ENCODE measurements around the gene PPHLN1. TPM values are rescaled to one million over a fixed set of nuclear protein-coding genes. Genes with fewer than 3 reads are reported as not detected.

PPHLN1 gene
- total RNA-seq, 2 experiments from 2014 or later, result 52.9 to 63.3 TPM

GRCh38 chr12:42481368-42481767 is 155.4 kb downstream of the PPHLN1 start:
- Mint-ChIP-seq H3K27ac (no peak overlapping the region), H3K27me3 (ENCODE audit: low read depth) (peaks cover 60% of the 10 kb centered on the region), H3K4me1 (ENCODE audit: low read depth) (peaks cover 7% of the 10 kb centered on the region), H3K36me3 (ENCODE audit: low read depth) (peaks cover 2% of the 10 kb centered on the region), H3K9me3 (no peaks in the 10 kb centered on the region), H3K4me3 (no peak overlapping the region)
- CTCF ChIA-PET, result interaction anchor here (1.3 to 4.5 kb wide), 2 partner anchors 11 to 87 kb away, joined by 3 to 33 read pairs; no protein-coding TSS in a partner anchor
- no peak for DNase-seq
- intact Hi-C loops (cut with micrococcal nuclease), result loop anchor here (5.0 kb wide), 3 partner anchors 354 to 801 kb away; no protein-coding TSS in a partner anchor

DNA sequence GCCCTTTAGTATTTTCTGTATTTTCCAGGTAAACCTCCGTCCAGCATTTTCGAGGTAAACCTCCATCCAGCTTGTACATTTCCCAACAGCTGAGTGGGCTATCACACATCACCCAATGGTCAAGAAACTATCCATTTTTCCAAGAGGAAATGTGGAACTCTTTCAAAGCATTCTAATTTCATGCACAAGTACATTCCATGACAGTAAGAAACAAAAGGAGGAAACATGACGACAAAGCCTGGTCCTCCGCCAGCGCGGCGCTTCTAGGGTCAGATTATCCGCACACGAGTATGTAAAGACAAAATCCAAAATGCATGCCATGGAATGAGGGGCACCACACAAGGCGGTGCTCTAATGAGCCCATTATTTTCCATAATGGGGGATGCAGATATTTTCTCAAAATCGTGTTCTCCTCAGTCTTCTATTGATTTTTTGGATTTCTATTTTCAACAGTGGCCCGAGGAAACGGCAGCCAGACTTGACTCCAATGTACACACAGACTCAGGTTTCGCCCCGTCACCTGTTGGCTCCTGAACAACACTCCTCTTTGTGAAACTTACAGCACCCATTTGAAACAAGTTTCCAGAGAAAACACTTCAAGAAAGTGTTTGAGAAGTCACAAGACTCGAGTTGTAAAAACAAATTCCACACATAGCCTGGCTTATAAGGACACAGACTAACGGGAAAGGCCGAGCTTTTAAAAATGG is 156.2 kb downstream of the PPHLN1 start:
- Mint-ChIP-seq H3K4me1 (ENCODE audit: low read depth) (peaks cover 7% of the 10 kb centered on the region), H3K27ac (no peak overlapping the region), H3K4me3 (peak overlapping the region; percentile 44), H3K9me3 (no peaks in the 10 kb centered on the region), H3K27me3 (ENCODE audit: low read depth) (peaks cover 62% of the 10 kb centered on the region), H3K36me3 (ENCODE audit: low read depth) (peaks cover 2% of the 10 kb centered on the region)
- no peak for DNase-seq
- CTCF ChIA-PET, result interaction anchor here (0.6 to 4.5 kb wide), 4 partner anchors 12 to 87 kb away, joined by 4 to 33 read pairs (median 6); no protein-coding TSS in a partner anchor
- intact Hi-C loops (cut with micrococcal nuclease), result loop anchor here (1.0 to 5.0 kb wide), 8 partner anchors 87 to 1401 kb away; no protein-coding TSS in a partner anchor

GRCh38 chr12:42482748-42483520 is 157.0 kb downstream of the PPHLN1 start:
- H3K36me3 Mint-ChIP-seq (ENCODE audit: low read depth), result peaks cover 2% of the 10 kb centered on the region
- peak overlapping the region; percentile 71 for H3K4me3 Mint-ChIP-seq
- no peak overlapping the region for H3K27ac Mint-ChIP-seq
- H3K9me3 Mint-ChIP-seq, result no peaks in the 10 kb centered on the region
- peak; percentile 52 for DNase-seq
- peaks cover 67% of the 10 kb centered on the region for H3K27me3 Mint-ChIP-seq (ENCODE audit: low read depth)
- CTCF ChIA-PET, result interaction anchor here (0.6 to 4.5 kb wide), 5 partner anchors 9 to 86 kb away, joined by 3 to 33 read pairs (median 4); no protein-coding TSS in a partner anchor
- peaks cover 7% of the 10 kb centered on the region for H3K4me1 Mint-ChIP-seq (ENCODE audit: low read depth)
- intact Hi-C loops (cut with micrococcal nuclease), result loop anchor here (1.0 to 5.0 kb wide), 8 partner anchors 86 to 1400 kb away; no protein-coding TSS in a partner anchor

DNA sequence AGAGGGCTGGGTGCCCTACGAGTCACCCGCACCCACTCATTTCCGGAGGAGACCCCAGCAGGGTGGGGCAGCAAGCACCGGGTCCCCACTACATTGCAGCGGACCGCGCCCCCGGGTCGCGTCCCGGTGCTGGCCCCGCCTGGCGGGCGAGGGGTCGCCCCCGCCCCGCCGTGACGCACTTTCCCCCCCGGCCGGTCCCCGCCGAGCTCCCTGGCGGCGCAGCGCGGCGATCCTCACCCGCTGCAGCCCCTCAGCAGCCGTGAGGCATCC is 157.5 kb downstream of the PPHLN1 start:
- intact Hi-C loops (cut with micrococcal nuclease), result loop anchor here (2.0 to 5.0 kb wide), 7 partner anchors 356 to 1399 kb away; no protein-coding TSS in a partner anchor
- no peaks in the 10 kb centered on the region for H3K9me3 Mint-ChIP-seq
- peak overlapping the region; percentile 82 for H3K4me3 Mint-ChIP-seq
- CTCF ChIA-PET, result interaction anchor here (0.9 to 4.5 kb wide), 4 partner anchors 10 to 85 kb away, joined by 3 to 33 read pairs (median 6); no protein-coding TSS in a partner anchor
- DNase-seq, result peak; percentile 13
- no peak overlapping the region for H3K27ac Mint-ChIP-seq
- peaks cover 66% of the 10 kb centered on the region for H3K27me3 Mint-ChIP-seq (ENCODE audit: low read depth)
- peaks cover 7% of the 10 kb centered on the region for H3K4me1 Mint-ChIP-seq (ENCODE audit: low read depth)
- H3K36me3 Mint-ChIP-seq (ENCODE audit: low read depth), result peaks cover 2% of the 10 kb centered on the region

DNA sequence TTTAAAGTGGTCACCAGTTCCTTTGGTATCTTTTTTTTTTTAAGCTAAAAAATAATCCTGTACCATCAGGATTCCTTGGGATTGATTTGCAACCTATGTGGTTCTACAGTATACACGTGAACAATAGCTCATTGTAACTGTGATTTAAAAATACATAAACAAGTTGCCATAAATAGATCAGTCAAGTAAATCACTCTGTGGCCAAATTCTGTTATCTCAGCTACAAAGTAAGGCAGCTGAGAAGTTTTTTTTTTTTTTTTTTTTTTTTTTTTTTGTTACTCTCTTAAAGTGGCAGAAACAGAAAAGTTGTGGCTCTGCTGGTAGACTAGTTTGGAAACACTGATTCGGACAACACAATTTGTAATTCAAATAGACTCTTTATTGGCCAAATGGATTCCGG is 159.0 kb downstream of the PPHLN1 start:
- CTCF ChIA-PET, result interaction anchor here (0.6 to 4.5 kb wide), 2 partner anchors 84 to 99 kb away, joined by 3 to 33 read pairs; no protein-coding TSS in a partner anchor
- no peak overlapping the region for H3K4me3 Mint-ChIP-seq
- no peak overlapping the region for H3K27ac Mint-ChIP-seq
- H3K4me1 Mint-ChIP-seq (ENCODE audit: low read depth), result peaks cover 7% of the 10 kb centered on the region
- peaks cover 63% of the 10 kb centered on the region for H3K27me3 Mint-ChIP-seq (ENCODE audit: low read depth)
- intact Hi-C loops (cut with micrococcal nuclease), result loop anchor here (5.0 kb wide), 3 partner anchors 358 to 797 kb away; no protein-coding TSS in a partner anchor
- DNase-seq, result no peak
- H3K36me3 Mint-ChIP-seq (ENCODE audit: low read depth), result peaks cover 2% of the 10 kb centered on the region
- no peaks in the 10 kb centered on the region for H3K9me3 Mint-ChIP-seq

DNA sequence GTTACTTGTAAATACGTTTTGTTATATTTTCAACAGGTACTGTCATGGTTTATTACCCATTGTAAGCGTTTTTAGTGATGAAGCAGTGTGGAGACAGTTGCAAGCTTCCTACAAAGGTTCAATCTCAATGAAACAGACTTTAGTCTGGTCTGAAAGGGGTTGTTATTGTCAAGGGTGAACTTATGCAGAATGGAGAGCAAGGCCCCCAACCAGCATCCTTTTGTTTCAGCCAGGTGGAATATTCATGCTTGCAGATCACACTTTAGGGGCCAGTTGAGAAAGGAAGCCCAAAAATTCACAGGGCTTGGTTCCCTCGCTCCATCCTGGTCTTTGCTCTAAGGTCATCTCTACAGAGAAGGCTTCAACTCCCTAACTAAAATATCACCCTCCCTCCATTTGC is 159.9 kb downstream of the PPHLN1 start:
- Mint-ChIP-seq H3K9me3 (no peaks in the 10 kb centered on the region), H3K27me3 (ENCODE audit: low read depth) (peaks cover 61% of the 10 kb centered on the region), H3K4me1 (ENCODE audit: low read depth) (peaks cover 7% of the 10 kb centered on the region), H3K36me3 (ENCODE audit: low read depth) (peaks cover 2% of the 10 kb centered on the region), H3K4me3 (no peak overlapping the region), H3K27ac (no peak overlapping the region)
- no peak for DNase-seq
- intact Hi-C loops (cut with micrococcal nuclease), result no loop called here
- CTCF ChIA-PET, result interaction anchor here (4.5 kb wide), 1 partner anchor 83 kb away, joined by 33 read pairs; no protein-coding TSS in a partner anchor

DNA sequence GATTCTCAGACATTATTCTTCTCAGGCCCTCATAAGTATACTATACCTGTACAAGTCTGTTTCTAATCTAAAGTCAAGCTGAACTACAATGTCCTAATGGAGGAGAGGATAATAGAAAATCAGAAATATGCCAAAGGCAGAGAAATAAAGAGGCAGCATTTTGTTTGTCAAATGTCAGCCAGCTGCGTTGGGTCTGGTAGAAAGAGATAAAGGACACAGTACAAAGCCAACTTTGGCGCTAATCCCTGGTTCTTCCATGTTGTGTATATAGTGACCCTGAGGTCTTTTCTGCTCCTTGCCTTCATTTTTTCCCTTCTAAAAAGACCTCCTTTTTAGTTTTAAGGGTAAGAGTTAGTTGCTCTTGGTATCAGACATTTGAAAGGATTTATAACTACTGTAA is 160.4 kb downstream of the PPHLN1 start:
- CTCF ChIA-PET, result no interaction called here
- H3K4me1 Mint-ChIP-seq (ENCODE audit: low read depth), result peaks cover 7% of the 10 kb centered on the region
- peaks cover 2% of the 10 kb centered on the region for H3K36me3 Mint-ChIP-seq (ENCODE audit: low read depth)
- no peak overlapping the region for H3K27ac Mint-ChIP-seq
- peaks cover 57% of the 10 kb centered on the region for H3K27me3 Mint-ChIP-seq (ENCODE audit: low read depth)
- no peaks in the 10 kb centered on the region for H3K9me3 Mint-ChIP-seq
- no peak for DNase-seq
- no peak overlapping the region for H3K4me3 Mint-ChIP-seq
- intact Hi-C loops (cut with micrococcal nuclease), result no loop called here

GRCh38 chr12:42490261-42490842 is 164.4 kb downstream of the PPHLN1 start:
- peaks cover 29% of the 10 kb centered on the region for H3K27me3 Mint-ChIP-seq (ENCODE audit: low read depth)
- H3K4me1 Mint-ChIP-seq (ENCODE audit: low read depth), result no peaks in the 10 kb centered on the region
- no peak for DNase-seq
- H3K9me3 Mint-ChIP-seq, result no peaks in the 10 kb centered on the region
- H3K27ac Mint-ChIP-seq, result no peak overlapping the region
- intact Hi-C loops (cut with micrococcal nuclease), result no loop called here
- no peaks in the 10 kb centered on the region for H3K36me3 Mint-ChIP-seq (ENCODE audit: low read depth)
- no peak overlapping the region for H3K4me3 Mint-ChIP-seq
- CTCF ChIA-PET, result interaction anchor here (0.6 to 0.7 kb wide), 4 partner anchors 23 to 1239 kb away, joined by 3 to 4 read pairs (median 3); no protein-coding TSS in a partner anchor

Small RNA genes lying within 50 kb of the gene (microRNA-seq; reads per million reads assigned to microRNA genes)
- not detected for gene MIR7851 (ENCODE audit: borderline microRNAs expressed, borderline replicate concordance)

Other genes starting within 250 kb of the PPHLN1 start
- 1 to 10 TPM; 4.6 to 5.1 TPM for gene GXYLT1, start 181.3 kb upstream of the PPHLN1 start, total RNA-seq
- 10 to 100 TPM; 28.6 to 34.8 TPM for gene YAF2, start 87.9 kb upstream of the PPHLN1 start, total RNA-seq
- 10 to 100 TPM; 79.5 to 84.2 TPM for gene ZCRB1, start 73 bp upstream of the PPHLN1 start, total RNA-seq

Measured in activated naive CD4-positive, alpha-beta T cell treated with anti-CD3 and anti-CD28 coated beads for 36 hours (primary cell).